ENCODE data around the gene APC. TPM values are rescaled to one million over a fixed set of nuclear protein-coding genes. Genes with fewer than 3 reads are reported as not detected.

The APC gene
- total and polyA plus RNA-seq, 8 donors, result 2.0 to 175 (median 30.5) TPM

DNA sequence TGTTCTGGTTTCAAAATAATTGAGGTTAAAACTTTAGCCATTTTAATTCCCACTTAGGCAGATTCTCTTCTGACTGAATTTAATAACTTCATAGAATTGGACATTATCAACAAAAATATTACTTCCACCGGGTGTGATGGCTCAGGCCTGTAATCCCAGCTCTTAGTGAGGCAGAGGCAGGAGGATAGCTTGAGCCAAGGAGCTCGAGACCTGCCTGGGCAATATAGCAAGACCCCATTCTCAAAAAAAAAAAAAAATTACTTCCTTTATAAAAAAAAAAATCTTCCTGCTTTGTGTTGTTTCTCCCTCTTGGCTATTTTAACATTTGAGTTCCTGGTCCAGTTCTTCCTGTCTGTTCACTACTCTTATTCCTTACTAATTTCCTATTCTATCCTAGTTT is 18.0 kb downstream of the APC start:
- no peaks in the 10 kb centered on the region for H3K9me3 ChIP-seq
- TF ChIP-seq POLR2AphosphoS5 (IDR thresholded peaks at IDR 0.05) (no peak), EP300 (IDR thresholded peaks at IDR 0.05) (no peak), POLR2A (IDR thresholded peaks at IDR 0.05) (no peak), CTCF (IDR thresholded peaks at IDR 0.05) (no peak)
- intact Hi-C loops (cut with DNase I; ENCODE audit: low total_unique reads), result loop anchor here (10.0 kb wide), 1 partner anchor 51 kb away; no protein-coding TSS in a partner anchor
- H3K27me3 ChIP-seq, result no peaks in the 10 kb centered on the region
- H3K36me3 ChIP-seq, result peaks cover 0 to 12% (median 10%) of the 10 kb centered on the region in 4 donors
- WGBS, 5 donors, result 93 to 100% (median 95%) methylated on average over 2 of the region's 2 CpGs
- H3K27ac ChIP-seq, result no peak overlapping the region
- no peak for DNase-seq
- H3K4me1 ChIP-seq, result peaks cover 0 to 13% (median 4%) of the 10 kb centered on the region in 4 donors
- no peak overlapping the region for H3K4me3 ChIP-seq

DNA sequence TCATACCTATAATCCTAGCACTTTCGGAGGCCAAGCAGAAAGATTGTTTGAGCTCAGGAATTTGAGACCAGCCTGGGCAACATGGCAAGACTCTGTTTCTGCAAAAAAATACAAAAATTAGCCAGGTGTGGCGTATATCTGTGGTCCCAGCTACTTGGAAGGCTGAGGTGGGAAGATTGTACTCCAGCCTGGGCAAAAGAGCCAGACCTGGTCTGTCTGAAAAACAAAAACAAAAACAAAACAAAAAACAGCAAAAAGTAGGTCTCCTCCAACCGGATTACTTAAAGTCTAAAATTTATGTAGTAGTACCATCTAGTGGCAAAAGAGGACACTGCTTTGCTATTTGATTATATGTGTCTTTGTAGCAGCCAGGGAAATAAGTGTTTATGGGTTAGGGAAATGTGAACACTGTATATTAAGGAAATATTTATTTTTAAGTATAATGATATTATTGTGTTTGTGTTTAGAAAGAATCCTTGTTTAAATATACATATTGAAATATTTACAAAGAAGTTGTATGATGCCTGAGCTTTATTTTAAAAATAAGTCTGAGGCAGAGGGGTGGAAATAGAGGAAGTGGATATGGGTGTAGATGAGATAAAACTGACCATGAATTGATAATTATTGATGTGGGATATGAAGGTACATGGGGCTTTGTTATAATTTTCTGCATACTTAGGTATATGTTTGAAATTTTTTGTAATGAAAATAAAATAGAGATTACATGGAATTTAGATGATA is 20.0 kb downstream of the APC start:
- Histone ChIP-seq H3K27ac (peak overlapping the region in 1 of 5 donors; percentile 11), H3K4me3 (no peak overlapping the region), H3K36me3 (peaks cover 0 to 15% (median 10%) of the 10 kb centered on the region in 4 donors), H3K9me3 (no peaks in the 10 kb centered on the region), H3K27me3 (no peaks in the 10 kb centered on the region), H3K4me1 (peaks cover 0 to 13% (median 3%) of the 10 kb centered on the region in 4 donors)
- intact Hi-C loops (cut with DNase I; ENCODE audit: low total_unique reads), result loop anchor here (10.0 kb wide), 1 partner anchor 53 kb away; no protein-coding TSS in a partner anchor
- TF ChIP-seq POLR2AphosphoS5 (IDR thresholded peaks at IDR 0.05) (no peak), POLR2A (IDR thresholded peaks at IDR 0.05) (no peak), EP300 (IDR thresholded peaks at IDR 0.05) (no peak), CTCF (IDR thresholded peaks at IDR 0.05) (peak in 5 of 7 experiments; percentile 71 to 84 (median 79))
- DNase-seq, result peak in 1 of 2 donors; percentile 81
- WGBS, 5 donors, result 41 to 58% (median 55%) methylated on average over 3 of the region's 3 CpGs

GRCh38 chr5:112758676-112759075 is 21.0 kb downstream of the APC start:
- WGBS, 5 donors, result 84 to 92% (median 89%) methylated on average over 7 of the region's 7 CpGs
- Histone ChIP-seq H3K27me3 (no peaks in the 10 kb centered on the region), H3K4me1 (peaks cover 0 to 13% (median 3%) of the 10 kb centered on the region in 4 donors), H3K4me3 (no peak overlapping the region), H3K36me3 (peaks cover 0 to 15% (median 10%) of the 10 kb centered on the region in 4 donors), H3K27ac (no peak overlapping the region), H3K9me3 (no peaks in the 10 kb centered on the region)
- DNase-seq, result no peak
- intact Hi-C loops (cut with DNase I; ENCODE audit: low total_unique reads), result loop anchor here (10.0 kb wide), 1 partner anchor 54 kb away; no protein-coding TSS in a partner anchor
- TF ChIP-seq POLR2AphosphoS5 (IDR thresholded peaks at IDR 0.05), result no peak
- no peak for TF ChIP-seq EP300 (IDR thresholded peaks at IDR 0.05)

DNA sequence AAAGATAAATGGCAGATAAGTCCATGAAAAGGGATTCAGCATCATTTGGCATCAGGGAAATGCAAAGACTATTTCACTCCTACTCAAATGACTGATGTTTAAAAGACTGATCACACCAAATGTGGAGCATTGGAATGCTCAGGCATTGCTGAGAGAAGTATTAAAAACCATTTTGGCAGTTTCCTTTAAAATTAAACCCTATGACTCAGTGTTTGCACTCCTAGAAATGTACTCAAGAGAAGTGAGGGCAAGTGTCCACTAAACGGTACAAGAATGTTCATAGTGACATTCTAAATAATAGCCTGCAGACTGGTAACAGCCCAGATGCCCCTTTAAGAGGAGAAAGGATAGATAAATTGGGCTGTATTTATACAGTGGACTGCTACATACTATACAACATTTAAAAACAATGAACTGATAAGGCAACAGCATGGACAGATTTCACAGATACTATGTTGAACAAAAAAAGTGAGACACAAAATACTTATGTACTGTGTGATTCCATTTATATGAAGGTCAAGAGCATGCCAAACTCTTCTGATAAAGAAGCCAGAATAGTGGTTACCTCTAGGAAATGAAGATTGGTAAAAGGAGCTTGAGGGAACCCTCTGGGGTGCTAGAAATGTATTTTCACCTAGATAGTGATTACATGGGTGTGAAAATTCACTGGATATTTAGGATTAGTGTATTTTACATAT is 24.6 kb downstream of the APC start:
- H3K4me1 ChIP-seq, result peaks cover 0 to 6% (median 2%) of the 10 kb centered on the region in 4 donors
- H3K4me3 ChIP-seq, result no peak overlapping the region
- peaks cover 0 to 25% (median 17%) of the 10 kb centered on the region in 4 donors for H3K36me3 ChIP-seq
- intact Hi-C loops (cut with DNase I; ENCODE audit: low total_unique reads), result loop anchor here (5.0 kb wide), 1 partner anchor 210 kb away; no protein-coding TSS in a partner anchor
- no peak for TF ChIP-seq POLR2A (IDR thresholded peaks at IDR 0.05)
- H3K27me3 ChIP-seq, result no peaks in the 10 kb centered on the region
- 16 to 46% (median 29%) methylated on average over 1 of the region's 1 CpG for WGBS, 5 donors
- DNase-seq, result no peak
- no peaks in the 10 kb centered on the region for H3K9me3 ChIP-seq
- H3K27ac ChIP-seq, result no peak overlapping the region

- Histone ChIP-seq H3K4me3 (no peak overlapping the region), H3K4me1 (no peaks in the 10 kb centered on the region), H3K36me3 (peaks cover 0 to 34% (median 26%) of the 10 kb centered on the region in 4 donors), H3K27ac (no peak overlapping the region), H3K9me3 (no peaks in the 10 kb centered on the region), H3K27me3 (no peaks in the 10 kb centered on the region)
- no peak for TF ChIP-seq EP300 (IDR thresholded peaks at IDR 0.05)
- no peak for TF ChIP-seq POLR2AphosphoS5 (IDR thresholded peaks at IDR 0.05)
- TF ChIP-seq POLR2A (IDR thresholded peaks at IDR 0.05), result no peak
- TF ChIP-seq CTCF (IDR thresholded peaks at IDR 0.05), result no peak
- WGBS, 5 donors, result 96 to 100% (median 98%) methylated on average over 1 of the region's 1 CpG
- intact Hi-C loops (cut with DNase I; ENCODE audit: low total_unique reads), result loop anchor here (5.0 kb wide), 1 partner anchor 211 kb away; no protein-coding TSS in a partner anchor
- no peak for DNase-seq
Observed at GRCh38 chr5:112763165-112763564, 25.5 kb downstream of the APC start.

All from stomach (tissue), 9 donors.